Dermis lymphatic vessel endothelial cell (primary cell): ENCODE measurements around the gene ALKBH3. TPM values are rescaled to one million over a fixed set of nuclear protein-coding genes. Genes with fewer than 3 reads are reported as not detected.

Experiments
- total RNA-seq: library from RNA; depleted of rRNA; stranded (reverse); fragments of >200 nt; gene quantifications from 2 replicates; pipeline ENCODE4 v1.2.1, GENCODE V29; 2014

Gene ALKBH3
- total RNA-seq = 34.1 and 37.3 TPM in 2 replicates

DNA sequence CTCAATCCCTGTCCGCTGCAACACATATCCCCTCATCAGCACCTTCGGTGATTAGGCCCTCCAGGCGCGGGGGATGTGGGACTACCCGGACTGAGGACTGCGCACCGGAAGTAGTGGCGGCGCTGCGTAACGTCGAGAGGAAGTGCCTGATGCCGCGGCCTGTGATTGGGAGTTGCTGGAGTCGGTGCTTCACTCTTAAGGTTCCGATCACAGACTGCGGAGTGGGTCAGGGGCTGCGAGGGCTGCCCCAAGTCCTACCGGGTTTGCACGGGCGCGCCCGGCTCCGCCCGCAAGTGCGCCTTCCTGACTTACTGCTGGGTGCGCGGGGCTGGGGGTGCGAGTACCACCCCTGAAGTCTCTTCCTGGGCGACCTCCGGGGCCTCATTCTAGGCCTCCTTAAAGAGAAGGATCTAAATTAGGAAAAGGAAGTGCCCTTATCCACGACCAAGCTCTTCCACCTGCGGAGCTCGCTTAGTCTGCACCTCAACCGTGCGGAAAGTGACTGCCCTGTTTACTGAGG is at the start of gene ALKBH3:
Gene ALKBH3, plus strand, starts transcription at position 192 of the 520 bp plus-strand sequence. CDS start 1,822 bp downstream, outside the sequence.

Other genes with a start within 250 kb of the ALKBH3 start
- 81.1 and 88.5 TPM in 2 replicates for gene HSD17B12, start 200.1 kb upstream of the ALKBH3 start, total RNA-seq
- 11.5 and 14.5 TPM in 2 replicates for gene C11orf96, start 61.8 kb downstream of the ALKBH3 start, total RNA-seq
- not detected in 2 replicates for gene ACCSL, start 167.2 kb downstream of the ALKBH3 start, total RNA-seq
- 7.3 and 15.4 TPM in 2 replicates for gene ACCS, start 185.4 kb downstream of the ALKBH3 start, total RNA-seq
- gene EXT2, start 214.8 kb downstream of the ALKBH3 start, total RNA-seq = 103 and 111 TPM in 2 replicates